ENCODE measurements around the gene CCDC195.

Gene CCDC195, protein sequence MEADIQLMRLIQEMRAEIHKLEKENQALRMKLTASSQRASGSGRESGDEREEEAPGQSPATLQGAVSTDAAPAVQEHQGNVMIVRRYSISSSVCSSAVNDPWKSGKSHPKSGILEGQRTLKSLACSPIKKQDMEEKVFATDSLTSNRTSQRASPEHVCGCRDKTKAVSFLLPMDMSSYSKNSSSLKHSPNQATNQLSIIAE

DNA sequence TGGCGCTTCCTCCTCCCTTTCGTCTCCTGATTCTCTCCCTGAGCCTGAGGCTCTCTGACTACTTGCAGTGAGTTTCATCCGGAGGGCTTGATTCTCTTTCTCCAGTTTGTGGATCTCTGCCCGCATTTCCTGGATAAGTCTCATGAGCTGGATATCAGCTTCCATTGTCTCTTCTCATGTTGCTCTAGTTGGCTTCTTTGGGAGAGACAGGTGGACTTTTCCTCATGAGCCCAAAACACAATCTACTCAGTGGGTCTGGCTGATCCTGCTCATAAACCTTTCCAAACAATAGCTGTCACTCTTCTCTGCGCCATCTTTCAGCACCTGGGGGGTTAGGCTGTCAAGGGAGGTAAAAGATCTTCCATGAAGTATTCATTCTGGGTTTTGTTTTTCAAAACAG, at the start of gene CCDC195:
CCDC195 (minus strand) TSS at position 165 of the 400 bp plus-strand sequence; CDS start at position 165, 0 bp downstream.
- DNase-seq (ENCODE audit: low read depth in 2 of 2) = no peak

DNA sequence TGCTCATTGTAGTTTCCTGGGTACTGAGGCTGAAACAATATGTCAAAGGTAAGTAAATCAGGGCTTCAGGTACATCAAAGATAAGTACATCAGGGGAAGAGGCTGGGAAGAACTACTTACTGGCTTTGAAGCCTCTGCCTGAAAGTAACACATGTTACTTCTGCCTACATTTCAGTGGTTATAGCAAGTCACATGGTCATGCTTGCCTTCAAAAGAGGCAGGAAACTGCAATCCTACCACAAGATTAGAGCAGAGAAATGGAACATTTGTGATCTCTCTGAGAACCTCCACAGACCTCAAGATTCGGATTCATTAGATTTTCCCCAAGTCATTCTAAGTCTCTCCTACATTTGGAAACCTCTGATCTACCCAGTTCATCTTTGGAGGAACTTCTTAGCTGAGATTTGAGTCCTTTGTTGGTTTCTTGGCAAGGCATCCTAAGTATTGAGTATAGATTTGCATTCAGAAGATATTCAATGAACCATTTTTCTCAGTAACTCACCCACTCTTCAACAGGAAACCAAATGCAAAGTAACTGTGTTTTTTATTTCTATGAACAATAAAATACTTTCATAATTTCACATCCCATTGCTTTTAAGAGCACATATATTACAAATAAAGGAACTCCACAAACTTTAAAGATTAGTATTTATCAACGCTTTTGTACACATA, 48.5 kb upstream of the CCDC195 start:
- DNase-seq (ENCODE audit: low read depth in 2 of 2) = no peak

DNA sequence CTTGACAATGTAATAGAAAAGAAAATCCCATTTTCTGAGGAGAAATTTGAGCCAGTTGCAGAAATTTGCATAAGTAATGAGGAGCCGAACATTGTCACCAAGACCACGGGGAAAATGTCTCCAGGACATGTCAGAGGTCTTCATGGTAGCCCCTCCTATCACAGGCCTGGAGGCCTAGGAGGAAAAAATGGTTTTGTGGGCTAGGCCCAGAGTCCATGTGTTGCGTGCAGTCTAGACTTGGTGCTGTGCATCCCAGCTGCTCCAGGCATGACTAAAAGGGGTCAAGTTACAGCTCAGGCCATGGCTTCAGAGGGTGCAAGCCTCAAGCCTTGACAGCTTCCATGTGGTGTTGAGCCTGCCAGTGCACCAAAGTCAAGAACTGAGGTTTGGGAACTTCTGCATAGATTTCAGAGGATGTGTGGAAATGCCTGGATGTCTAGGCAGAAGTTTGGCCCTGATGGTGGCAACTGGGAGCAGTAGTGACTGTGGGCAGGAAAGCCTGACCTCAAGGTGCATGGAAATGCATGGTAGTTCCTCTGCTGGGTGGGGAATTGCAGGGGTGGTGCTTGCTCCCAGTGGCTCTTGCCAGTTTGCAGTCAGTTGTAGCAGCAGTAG, 41.9 kb upstream of the CCDC195 start:
- no peak for DNase-seq (ENCODE audit: low read depth in 2 of 2)

DNA sequence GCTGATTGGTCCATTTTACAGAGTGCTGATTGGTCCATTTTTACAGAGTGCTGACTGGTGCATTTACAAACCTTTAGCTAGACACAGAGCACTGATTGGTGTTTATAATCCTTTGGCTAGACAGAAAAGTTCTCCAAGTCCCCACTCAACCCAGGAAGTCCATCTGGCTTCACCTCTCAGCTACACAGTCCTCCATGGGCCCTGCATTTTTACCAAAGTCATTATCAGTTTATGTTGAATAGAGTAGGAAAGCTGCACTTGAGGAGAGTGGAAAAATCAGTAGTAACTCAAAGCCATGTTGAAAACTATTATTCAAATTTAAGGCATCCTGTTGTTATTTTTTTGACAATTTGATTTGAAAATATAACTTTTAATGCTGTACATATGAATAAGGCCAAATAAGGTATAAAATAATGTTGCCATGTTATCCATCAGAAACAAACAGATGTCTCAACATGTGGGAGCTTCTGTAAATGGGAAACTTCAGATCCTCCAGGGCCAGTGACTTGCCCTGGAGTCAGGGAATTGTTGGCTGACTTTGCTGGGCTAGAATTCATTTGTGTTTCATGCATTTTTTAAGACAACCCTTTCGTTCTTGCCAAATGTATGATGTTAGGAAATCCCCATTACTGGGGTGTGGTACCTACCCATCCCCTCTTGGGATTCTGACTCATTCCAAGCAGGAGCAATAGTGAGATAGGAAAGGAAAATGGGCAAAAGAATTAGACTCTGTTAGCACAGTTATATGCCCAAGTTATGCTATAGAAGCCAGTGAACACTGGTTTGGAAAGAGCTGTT, 37.8 kb upstream of the CCDC195 start:
- DNase-seq (ENCODE audit: low read depth in 2 of 2) = no peak

DNA sequence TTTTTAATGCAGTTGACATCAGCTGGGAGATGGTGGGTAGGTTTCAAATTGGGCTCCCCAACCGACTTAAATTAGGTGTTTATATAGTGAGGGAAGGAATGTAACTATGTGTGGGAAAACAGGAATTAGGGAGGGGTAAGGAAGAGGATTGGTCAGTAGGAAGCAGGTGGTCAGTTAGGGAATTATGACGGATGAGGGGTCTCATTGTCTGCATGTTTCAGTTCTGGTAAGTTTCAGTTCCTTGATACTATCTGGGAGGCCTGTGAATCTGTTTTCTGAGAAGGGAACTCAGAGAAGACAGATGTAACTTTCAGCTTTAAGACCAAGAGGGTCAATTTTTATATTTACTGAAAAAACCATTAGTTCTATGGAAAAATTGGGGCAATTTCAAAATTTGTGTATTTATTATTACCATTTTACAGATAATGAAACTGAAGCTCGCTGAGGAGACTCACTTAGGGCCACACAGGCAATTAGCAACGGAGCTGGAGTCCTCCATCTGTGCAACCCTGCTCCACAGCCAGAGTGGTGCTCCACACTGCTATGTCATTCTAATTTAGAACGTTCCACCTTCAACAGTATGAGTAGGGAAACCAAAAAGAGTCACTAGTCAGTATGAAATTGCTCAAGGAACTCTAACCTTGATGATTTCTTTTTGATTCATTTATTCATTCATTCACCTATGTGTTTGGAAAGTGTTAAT, 36.0 kb upstream of the CCDC195 start:
- no peak for DNase-seq (ENCODE audit: low read depth in 2 of 2)

- DNase-seq (ENCODE audit: low read depth in 2 of 2) = no peak
Observed at GRCh38 chr2:224749136-224749535, 33.0 kb upstream of the CCDC195 start.

GRCh38 chr2:224747765-224748164, 31.6 kb upstream of the CCDC195 start:
- no peak for DNase-seq (ENCODE audit: low read depth in 2 of 2)

DNA sequence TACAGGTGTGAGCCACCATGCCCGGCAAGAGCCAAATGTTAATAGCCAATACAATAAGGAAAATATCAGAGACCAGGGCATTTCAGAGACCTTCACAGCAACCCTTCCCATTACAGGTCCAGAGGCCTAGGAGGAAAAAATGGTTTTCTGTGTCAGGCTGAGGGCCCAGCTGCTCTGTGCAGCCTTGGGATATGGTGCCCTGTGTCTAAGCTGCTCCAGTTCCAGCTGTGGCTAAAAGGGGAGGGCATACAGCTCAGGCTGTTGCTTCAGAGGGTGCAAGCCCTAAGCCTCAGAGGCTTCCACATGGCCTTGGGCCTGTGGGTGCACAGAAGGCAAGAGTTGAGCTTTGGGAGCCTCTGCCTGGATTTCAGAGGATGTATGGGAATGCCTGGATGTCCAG, 20.1 kb upstream of the CCDC195 start:
- no peak for DNase-seq (ENCODE audit: low read depth in 2 of 2)

- DNase-seq (ENCODE audit: low read depth in 2 of 2) = no peak
Observed at GRCh38 chr2:224734949-224735348, 18.8 kb upstream of the CCDC195 start.

DNA sequence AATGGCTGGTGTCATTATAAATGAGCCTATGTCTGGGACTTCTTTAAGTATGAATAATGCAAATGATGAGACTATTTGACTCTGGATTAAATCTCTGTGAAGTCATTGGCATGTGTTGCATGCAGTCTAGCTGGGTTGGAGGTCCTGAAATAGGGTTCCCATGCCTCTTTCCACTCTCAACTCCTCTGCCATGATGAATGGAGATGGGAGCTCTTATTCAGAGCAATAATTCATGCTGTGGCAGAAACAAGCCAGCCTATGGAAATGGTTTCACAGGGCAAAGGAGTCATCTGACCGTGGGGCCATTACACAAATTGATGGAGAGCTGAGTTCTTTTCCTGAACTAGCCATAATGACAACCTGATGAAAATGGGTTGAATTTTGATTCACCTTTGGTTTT, 15.5 kb upstream of the CCDC195 start:
- no peak for DNase-seq (ENCODE audit: low read depth in 2 of 2)

DNA sequence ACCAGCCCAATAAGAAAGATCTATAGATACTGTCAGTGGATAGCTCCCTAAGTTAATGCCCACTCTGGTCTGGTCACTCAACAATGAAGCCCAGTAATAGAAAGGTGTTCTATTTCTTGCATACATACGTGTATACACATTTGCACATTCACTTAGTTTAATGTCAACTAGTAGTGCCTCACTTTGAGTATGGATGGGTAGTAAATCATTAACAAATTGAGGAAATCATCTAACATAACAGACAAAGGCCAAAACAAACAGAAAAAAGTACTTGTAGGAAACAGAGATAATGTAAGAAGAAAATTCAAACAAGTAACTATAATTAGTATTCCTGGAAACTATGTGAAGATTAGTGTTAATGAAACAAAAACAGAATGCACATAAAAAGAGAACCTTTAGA, 13.3 kb upstream of the CCDC195 start:
- no peak for DNase-seq (ENCODE audit: low read depth in 2 of 2)

- no peak for DNase-seq (ENCODE audit: low read depth in 2 of 2)
Observed at GRCh38 chr2:224724331-224724730, 8.2 kb upstream of the CCDC195 start.

DNA sequence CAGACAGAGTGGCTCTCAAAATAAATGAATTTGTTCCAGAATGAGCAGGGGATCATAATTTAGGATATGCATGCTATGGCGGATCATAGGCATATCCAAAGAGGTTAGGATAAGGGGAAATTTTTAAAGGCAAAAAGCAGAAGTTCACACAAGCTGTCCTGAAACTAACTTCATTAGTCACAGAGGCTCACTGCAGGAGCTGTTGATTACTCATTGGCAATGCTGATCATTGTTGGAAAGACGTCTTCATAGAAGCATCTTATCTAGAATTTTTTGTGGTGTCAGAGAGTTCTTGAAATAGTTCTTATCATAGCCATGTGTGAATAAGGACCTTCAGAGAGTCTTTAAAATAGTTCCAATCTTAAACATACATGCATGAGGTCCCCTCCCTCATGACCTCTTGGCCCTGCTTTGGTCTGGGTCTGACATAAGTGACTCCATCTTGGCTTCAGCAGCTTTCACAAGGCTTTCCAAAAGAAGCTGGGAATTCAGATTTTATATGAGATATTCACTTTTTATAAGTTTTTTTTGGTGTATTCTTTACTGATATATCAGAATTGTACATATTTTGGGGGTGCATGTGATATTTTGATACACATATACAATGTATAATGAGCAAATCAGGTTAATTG, 7.5 kb upstream of the CCDC195 start:
- DNase-seq (ENCODE audit: low read depth in 2 of 2) = no peak

DNA sequence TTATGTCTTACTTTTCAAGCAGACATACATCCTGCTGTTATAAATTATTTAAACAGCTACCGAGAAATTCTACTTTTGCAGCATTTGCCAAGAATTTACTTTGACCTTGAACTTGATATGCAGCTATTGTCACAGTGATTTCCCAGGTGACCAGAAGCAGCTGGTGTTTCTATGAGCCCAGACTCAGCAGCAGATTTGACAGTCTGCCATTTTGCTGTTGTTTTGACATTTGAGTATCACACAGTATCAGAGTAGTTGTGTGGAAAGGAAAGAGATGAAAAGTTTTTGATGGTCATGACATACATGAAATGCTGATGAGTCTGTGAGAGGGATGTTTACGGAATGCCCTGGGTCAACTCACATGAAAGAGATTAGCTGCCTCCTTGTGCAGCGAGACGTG, 6.6 kb upstream of the CCDC195 start:
- DNase-seq (ENCODE audit: low read depth in 2 of 2) = no peak

DNA sequence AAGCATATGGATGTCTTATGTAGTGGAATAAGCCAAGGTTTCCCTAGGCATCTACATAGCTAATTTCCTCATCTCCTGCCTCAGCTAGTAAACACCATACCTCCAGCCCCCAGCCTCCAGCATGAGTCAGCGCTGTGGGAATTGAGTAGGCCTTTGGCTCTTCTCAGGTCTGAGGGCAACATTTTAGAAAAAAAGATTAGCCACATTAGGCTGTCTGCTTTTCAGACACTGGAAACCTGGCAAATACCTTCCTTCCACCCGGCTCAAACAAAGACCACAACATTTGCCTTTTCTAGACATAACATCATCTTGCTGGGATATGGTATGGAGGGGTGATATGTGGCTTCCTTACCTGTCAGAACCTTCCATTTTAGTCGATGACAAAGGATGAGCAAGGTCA, 6.1 kb upstream of the CCDC195 start:
- DNase-seq (ENCODE audit: low read depth in 2 of 2) = no peak

- no peak for DNase-seq (ENCODE audit: low read depth in 2 of 2)
Observed at GRCh38 chr2:224716921-224717320, 756 bp upstream of the CCDC195 start.

DNA sequence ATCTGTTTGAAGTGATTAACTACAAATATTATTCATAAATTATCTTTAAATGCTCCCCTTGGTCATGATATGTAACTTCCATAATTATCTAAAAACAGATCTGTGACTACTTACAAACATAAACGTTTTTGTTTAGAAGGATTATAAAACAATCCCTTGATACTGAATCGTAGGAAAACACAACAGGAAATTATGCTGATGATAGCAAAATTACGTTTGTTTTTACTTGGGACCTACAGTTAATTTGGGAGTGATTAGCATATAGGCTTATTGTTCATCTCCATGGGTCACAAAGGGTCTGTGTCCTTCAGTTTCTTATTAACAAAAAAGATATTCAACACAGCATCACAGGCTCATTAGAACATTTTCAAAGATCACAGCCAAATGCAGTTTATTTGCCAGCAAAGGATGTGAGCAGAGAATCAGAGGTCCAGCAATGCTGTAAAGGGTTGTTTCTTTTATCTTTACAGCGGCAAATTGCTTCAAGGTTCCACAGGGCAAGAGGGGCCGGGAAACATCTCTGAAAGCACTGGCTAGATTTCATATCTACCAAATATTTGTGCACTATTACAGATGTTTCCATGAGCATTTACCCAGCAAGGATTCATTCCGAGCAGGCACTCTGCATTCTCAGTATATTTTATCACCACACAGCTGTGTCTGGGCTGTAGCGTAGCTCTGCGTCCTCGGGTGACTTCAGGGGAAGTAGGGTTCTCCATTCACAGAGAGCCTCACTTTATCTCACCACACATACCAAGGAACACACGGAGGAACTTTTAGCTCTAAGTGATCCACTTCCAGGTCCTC, 4.1 kb downstream of the CCDC195 start:
- no peak for DNase-seq (ENCODE audit: low read depth in 2 of 2)

GRCh38 chr2:224711381-224711780, 4.8 kb downstream of the CCDC195 start:
- DNase-seq (ENCODE audit: low read depth in 2 of 2) = no peak

DNA sequence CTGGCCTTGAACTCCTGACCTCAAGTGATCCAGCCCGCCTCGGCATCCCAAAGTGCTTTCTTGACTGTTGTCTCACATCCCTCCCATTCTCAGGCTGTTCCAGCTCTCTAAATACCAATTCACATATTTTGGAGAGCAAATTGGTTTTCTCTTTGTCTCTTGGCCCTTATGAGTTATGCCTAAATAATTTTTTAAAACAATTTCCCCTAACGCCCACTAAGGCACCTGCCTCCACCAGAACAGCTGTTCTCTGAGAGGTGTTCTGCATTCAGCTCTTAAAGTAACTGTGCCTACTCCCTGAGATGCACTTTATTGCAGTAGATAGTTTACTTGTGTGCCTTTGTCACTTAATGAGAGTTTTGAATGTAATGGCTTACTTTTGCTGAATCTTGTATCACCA, 6.9 kb downstream of the CCDC195 start:
- DNase-seq (ENCODE audit: low read depth in 2 of 2) = no peak

DNA sequence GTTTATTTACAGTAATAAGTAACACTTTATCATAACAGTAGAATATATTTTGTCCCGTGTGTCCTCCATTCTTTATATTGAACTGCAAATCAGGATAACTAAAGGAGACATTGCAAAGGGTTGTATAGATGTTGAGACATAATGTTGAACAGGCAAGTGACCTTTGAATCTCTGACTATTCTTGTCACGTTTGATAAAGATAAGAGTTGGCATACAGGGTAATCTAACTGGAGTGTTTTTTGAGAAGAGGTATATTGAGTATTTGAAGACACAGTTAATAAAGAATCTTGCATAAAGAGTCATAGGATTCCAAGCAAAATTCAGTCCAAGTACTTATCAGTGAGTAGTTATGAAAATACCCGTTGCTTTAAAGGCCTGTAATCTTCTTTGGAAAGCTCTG, 21.7 kb downstream of the CCDC195 start:
- DNase-seq (ENCODE audit: low read depth in 2 of 2) = no peak

DNA sequence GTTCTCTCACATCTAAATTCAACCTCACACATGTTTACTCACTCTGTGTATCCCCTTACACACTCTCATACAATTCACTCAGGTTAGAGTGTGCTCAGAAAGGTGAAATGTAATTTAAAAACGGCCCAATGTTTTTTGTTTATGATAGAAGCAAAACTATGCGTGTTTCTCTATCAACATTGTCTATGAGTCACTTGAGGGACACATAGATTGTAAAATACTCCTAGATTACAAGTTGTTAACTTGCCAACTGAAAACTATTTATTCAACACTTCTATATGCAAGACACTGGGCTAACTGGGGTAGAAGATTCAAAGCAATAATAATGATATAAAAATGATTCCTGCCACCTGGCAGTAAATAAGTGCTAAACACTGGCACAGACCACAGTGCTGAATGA, 24.6 kb downstream of the CCDC195 start:
- no peak for DNase-seq (ENCODE audit: low read depth in 2 of 2)

Measured in stimulated activated CD4-positive, alpha-beta T cell treated with anti-CD3 and anti-CD28 coated beads, Interleukin-15, amount 100 ng/mL, for 48 hours (primary cell).